Coronary artery (tissue), 2 donors: ENCODE measurements around the gene TSR1.

Experiments
- DNase-seq: peaks from one replicate; pipeline ENCODE4 v3.0.0-alpha.2; 2017; ENCODE audit warnings: low spot score
- H3K27ac ChIP-seq, 2 donors: fragments of 200-600 bp; sonication (generic); one replicate each; pipeline ENCODE4 v1.5.1; 2016 to 2019
- H3K4me3 ChIP-seq: fragments of 200-600 bp; sonication (generic); 2 replicates; pipeline ENCODE4 v1.5.1; 2016; ENCODE audit warnings: mild to moderate bottlenecking, moderate library complexity
- TF ChIP-seq, protein P1 (sequence below): fragments of 200-600 bp; sonication (generic); IDR thresholded peaks from one replicate; pipeline ENCODE4 v1.5.1; 2019; ENCODE audit warnings: antibody characterized with exemption

Gene TSR1

GRCh38 chr17:2372681-2373080 lies 36.4 kb upstream of the TSR1 start:
- H3K4me3 ChIP-seq, result no peak overlapping the region
- H3K27ac ChIP-seq, result no peak overlapping the region
- TF ChIP-seq, protein P1, sequence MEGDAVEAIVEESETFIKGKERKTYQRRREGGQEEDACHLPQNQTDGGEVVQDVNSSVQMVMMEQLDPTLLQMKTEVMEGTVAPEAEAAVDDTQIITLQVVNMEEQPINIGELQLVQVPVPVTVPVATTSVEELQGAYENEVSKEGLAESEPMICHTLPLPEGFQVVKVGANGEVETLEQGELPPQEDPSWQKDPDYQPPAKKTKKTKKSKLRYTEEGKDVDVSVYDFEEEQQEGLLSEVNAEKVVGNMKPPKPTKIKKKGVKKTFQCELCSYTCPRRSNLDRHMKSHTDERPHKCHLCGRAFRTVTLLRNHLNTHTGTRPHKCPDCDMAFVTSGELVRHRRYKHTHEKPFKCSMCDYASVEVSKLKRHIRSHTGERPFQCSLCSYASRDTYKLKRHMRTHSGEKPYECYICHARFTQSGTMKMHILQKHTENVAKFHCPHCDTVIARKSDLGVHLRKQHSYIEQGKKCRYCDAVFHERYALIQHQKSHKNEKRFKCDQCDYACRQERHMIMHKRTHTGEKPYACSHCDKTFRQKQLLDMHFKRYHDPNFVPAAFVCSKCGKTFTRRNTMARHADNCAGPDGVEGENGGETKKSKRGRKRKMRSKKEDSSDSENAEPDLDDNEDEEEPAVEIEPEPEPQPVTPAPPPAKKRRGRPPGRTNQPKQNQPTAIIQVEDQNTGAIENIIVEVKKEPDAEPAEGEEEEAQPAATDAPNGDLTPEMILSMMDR, result no peak
- no peak for DNase-seq

DNA sequence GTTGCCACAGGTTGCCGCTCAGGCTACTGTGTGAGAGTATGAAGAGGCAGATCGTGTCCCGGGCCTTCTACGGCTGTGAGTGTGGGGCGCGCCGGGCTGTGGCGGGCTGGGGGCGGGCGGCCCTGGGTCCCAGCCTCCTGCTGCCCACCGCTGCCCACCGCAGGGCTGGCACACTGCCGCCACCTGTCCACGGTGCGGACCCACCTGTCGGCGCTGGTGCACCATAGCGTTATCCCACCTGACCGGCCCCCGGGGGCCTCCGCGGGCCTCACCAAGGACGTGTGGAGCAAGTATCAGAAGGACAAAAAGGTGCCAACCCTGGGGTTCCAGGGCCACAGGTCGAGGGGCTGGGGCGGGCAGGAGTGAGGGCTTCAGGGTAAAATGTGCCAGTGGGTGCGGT lies 35.9 kb upstream of the TSR1 start:
- Histone ChIP-seq H3K27ac (no peak overlapping the region), H3K4me3 (no peak overlapping the region)
- DNase-seq, result no peak
- TF ChIP-seq, protein P1, result no peak

DNA sequence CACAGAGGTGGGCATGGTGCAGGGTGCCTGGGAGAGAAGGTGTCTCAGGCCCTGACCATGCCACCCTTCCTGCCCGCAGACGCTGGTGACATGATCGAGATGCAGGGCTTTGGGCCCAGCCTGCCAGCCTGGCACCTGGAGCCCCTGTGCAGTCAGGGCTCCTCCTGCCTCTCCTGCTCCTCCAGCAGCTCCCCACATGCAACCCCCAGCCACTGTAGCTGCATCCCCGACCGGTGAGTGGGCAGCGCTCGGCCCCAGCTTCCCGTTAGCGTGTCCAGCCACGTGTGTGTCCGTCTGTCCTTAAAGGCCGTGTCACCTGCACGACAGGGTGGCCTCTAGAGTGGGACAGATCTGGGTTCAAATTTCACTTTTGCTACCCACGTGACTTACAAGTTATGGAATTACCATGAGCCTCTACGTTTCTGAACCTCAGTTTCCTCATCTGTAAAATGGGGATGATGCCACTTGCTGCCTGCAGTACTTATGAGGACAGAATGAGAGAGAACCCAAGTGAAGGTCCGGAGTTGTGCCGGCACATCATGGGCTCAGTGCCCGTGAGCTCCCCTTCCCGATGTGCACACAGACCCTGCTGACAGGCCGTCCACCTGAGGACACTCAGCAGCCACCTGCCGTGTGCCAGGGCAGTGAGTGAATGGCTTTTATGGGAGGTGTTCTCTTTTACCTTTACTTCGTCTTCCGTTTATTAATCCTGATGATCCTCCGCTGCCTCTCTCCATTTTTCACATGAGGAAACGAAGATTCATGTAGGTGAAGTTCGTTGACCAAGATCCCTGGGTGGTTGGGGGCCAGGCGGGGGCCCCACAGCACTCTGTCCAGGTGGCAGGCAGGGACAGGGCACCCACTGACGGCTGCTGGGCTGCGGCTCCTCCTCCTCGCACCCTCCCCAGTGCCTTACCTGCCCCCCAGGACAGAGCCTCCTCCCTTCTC lies 35.2 kb upstream of the TSR1 start:
- Histone ChIP-seq H3K27ac (no peak overlapping the region), H3K4me3 (no peak overlapping the region)
- no peak for DNase-seq
- TF ChIP-seq, protein P1, result no peak

DNA sequence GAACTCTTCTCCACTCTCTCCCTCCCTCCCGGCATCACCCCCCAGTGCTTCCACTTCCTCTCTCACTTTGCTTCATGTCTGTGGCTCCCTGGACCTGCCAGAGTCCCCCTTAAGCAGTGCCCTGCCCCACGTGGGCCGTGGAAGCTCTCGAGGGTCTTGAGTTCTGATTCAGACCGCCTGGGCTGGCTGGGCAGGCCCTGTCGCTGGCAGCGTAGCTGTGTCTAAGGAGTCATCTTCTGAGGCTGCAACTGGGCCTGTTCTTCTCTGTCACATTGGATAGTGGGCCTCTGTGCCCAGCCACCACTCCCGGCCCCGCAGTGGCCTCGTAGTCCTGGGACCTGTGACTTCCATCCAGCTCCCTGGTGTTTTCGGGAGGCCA lies 33.9 kb upstream of the TSR1 start:
- DNase-seq, result no peak
- peak overlapping the region in 1 of 2 donors; percentile 21 for H3K27ac ChIP-seq
- TF ChIP-seq, protein P1, result no peak
- no peak overlapping the region for H3K4me3 ChIP-seq

DNA sequence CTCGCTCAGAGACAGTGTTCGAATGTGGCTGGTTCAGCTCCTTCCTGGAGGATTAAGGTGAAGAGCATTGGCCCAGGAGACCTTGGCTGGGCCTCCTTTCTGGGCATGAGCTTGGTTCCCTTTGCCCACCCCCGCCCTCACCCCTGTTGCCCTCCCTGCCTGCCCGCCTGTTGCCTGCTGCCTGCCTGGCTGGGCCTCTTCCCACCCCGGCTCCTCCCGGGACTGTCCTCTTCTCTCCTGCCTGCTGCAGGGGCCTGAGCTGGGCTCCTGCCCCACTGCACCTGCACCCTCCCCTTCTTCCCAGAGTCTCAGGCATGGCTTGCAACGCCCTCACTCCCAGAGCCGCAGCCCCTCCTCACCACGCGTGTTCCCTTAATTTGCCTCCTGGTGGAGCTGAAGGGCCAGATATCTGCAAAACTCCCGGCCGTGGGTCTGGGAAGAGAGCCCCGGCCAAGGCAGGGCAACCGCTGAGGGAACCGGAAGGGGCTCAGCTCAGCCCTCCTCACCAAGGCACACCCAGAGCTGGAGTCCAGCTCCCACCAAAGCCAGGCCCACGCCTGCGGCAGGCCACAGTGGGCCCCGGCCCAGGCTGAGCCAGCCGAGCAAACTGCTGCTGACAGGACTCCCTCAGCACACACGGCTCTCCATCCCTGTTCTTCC lies 33.4 kb upstream of the TSR1 start:
- no peak overlapping the region for H3K4me3 ChIP-seq
- TF ChIP-seq, protein P1, result no peak
- peak overlapping the region in 1 of 2 donors; percentile 21 for H3K27ac ChIP-seq
- no peak for DNase-seq

DNA sequence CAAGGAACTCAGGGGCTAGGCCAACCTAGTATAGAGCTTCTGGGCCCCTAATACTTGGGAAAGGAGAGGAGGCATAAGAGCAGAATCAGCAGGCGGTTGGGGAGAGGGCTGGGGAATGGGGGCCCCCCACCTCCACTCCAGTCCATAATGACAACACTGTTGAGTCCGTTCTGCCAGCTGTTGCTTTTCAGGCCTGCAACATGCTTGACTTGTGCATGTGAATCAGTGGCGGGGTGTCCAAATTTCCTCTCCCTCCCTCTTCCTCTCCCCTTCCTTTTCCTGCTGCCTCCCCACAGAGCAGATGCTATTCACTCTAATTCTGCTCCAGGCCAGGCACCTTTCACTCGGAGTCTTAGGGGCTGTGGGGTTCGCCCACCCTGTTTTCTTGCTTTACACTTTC lies 32.8 kb upstream of the TSR1 start:
- no peak for DNase-seq
- TF ChIP-seq, protein P1, result no peak
- H3K27ac ChIP-seq, result no peak overlapping the region
- no peak overlapping the region for H3K4me3 ChIP-seq
